A673 (cell line): ENCODE results near the gene PSMC5. TPM values are rescaled to one million over a fixed set of nuclear protein-coding genes. Genes with fewer than 3 reads are reported as not detected.

ENCODE experiments used
- BruUV-seq: library from RNA; stranded (reverse); fragments of 400-500 nt; replicated peaks from 2 replicates; lab custom pipeline; 2021; lab: Mats Ljungman, UMichigan
- CTCF ChIA-PET: fragments of 300-600 bp; sonication (Branson Sonifier 250); formaldehyde crosslinking; loops from one replicate; lab custom pipeline; 2022; ENCODE audit warnings: antibody characterized with exemption; lab: Charles Lee
- POLR2A ChIA-PET: fragments of 300-600 bp; sonication (Branson Sonifier 250); formaldehyde crosslinking; loops from one replicate; lab custom pipeline; 2022; ENCODE audit warnings: antibody characterized with exemption; ENCODE audit not compliant: low non-redundant PET; lab: Charles Lee
- DNase-seq: peaks from one replicate; pipeline ENCODE4 v3.0.0-alpha.2; 2015; ENCODE audit warnings: low spot score
- H3K27ac ChIP-seq: fragments of 200-600 bp; sonication (generic); 2 replicates; pipeline ENCODE4 v1.5.1; 2016; ENCODE audit warnings: mixed run types, low read depth, mild to moderate bottlenecking, mixed read lengths, antibody characterized with exemption, low read length; ENCODE audit not compliant: poor library complexity, severe bottlenecking
- H3K27me3 ChIP-seq: fragments of 200-600 bp; sonication (generic); replicated peaks from 2 replicates; pipeline ENCODE4 v1.6.1; 2017; ENCODE audit warnings: mixed run types, low read depth, mild to moderate bottlenecking, mixed read lengths, antibody characterized with exemption, low read length; ENCODE audit not compliant: insufficient read depth, poor library complexity
- H3K36me3 ChIP-seq: fragments of 200-600 bp; sonication (generic); 2 replicates; pipeline ENCODE4 v1.6.1; 2016; ENCODE audit warnings: mixed run types, mild to moderate bottlenecking, mixed read lengths, antibody characterized with exemption, low read length; ENCODE audit not compliant: insufficient read depth, poor library complexity, severe bottlenecking
- H3K4me1 ChIP-seq: fragments of 200-600 bp; sonication (generic); 2 replicates; pipeline ENCODE4 v1.6.1; 2017; ENCODE audit warnings: mixed run types, mild to moderate bottlenecking, mixed read lengths, antibody characterized with exemption, low read length; ENCODE audit not compliant: insufficient read depth, poor library complexity, severe bottlenecking
- H3K4me3 ChIP-seq: fragments of 200-600 bp; sonication (generic); 2 replicates; pipeline ENCODE4 v1.5.1; 2016; ENCODE audit warnings: low read depth, mixed run types, mild to moderate bottlenecking, mixed read lengths, low read length; ENCODE audit not compliant: poor library complexity, severe bottlenecking
- H3K9me3 ChIP-seq: fragments of 200-600 bp; sonication (generic); 2 replicates; pipeline ENCODE4 v1.6.1; 2016; ENCODE audit warnings: mixed run types, low read depth, mild to moderate bottlenecking, mixed read lengths, antibody characterized with exemption, low read length; ENCODE audit not compliant: poor library complexity, severe bottlenecking
- CTCF ChIP-seq: fragments of 300-800, 200-600 bp; sonication (generic); conservative IDR thresholded peaks from 2 replicates; pipeline ENCODE4 v1.5.1; 2017; ENCODE audit warnings: low read depth, mild to moderate bottlenecking, antibody characterized with exemption, low read length, moderate library complexity, mixed read lengths
- EZH2 ChIP-seq: fragments of 200-600 bp; sonication (generic); IDR thresholded peaks from 2 replicates; pipeline ENCODE4 v1.6.1; 2017; ENCODE audit warnings: borderline replicate concordance, low read depth, mild to moderate bottlenecking, mixed read lengths, antibody characterized with exemption, low read length; ENCODE audit not compliant: poor library complexity, severe bottlenecking
- intact Hi-C: fragments of 100-400 bp; cut with micrococcal nuclease; formaldehyde crosslinking; loops from one replicate; pipeline ENCODE4 v1.10.0; 2022; ENCODE audit not compliant: unreplicated experiment
- total RNA-seq: library from RNA; stranded (reverse); gene quantifications from 2 replicates; pipeline ENCODE4 v1.2.3, GENCODE V29; 2021

PSMC5 gene
- total RNA-seq, 1 experiment from 2014 or later = 302 TPM

- Histone ChIP-seq H3K27me3 (no peaks in the 10 kb centered on the region), H3K4me1 (no peaks in the 10 kb centered on the region), H3K36me3 (no peaks in the 10 kb centered on the region), H3K4me3 (no peak overlapping the region), H3K9me3 (no peaks in the 10 kb centered on the region), H3K27ac (no peak overlapping the region)
- no TSS peak for BruUV-seq
- intact Hi-C loops = no loop called here
- peak; percentile 53 for DNase-seq
- CTCF ChIA-PET = interaction anchor here (0.6 kb wide), 1 partner anchor 272 kb away, joined by 3 read pairs; no protein-coding TSS in a partner anchor
- 0 out of 2 replicates have a peak, but pooled peaks have one; percentile 29 for TF ChIP-seq CTCF
- TF ChIP-seq EZH2 = no peak
- POLR2A ChIA-PET = no interaction called here
Observed at GRCh38 chr17:63848834-63849689, 21.8 kb downstream of the PSMC5 start.

DNA sequence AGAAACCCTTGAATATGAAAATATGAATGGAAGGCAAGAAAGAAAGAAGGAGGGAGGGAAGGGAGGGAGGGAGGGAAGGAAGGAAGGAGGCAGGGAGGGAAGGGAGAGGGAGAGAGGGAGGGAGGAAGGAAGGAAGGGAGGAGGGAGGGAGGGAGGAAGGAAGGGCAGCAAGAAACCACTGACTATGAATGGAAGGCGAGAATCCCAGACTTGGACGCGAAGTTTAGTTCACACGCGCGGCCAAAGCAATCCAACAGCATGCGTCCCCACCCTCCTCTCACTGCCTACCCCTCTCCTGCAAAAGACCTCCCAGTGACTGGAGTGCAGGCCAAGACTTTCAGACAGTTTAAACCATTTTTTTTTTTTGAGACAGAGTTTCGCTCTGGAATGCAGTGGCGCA lies 23.2 kb downstream of the PSMC5 start:
- ChIA-PET CTCF (no interaction called here), POLR2A (no interaction called here)
- intact Hi-C loops = no loop called here

GRCh38 chr17:63853260-63853659 lies 26.0 kb downstream of the PSMC5 start:
- no peaks in the 10 kb centered on the region for H3K9me3 ChIP-seq
- intact Hi-C loops = no loop called here
- CTCF ChIA-PET = no interaction called here
- H3K4me1 ChIP-seq = no peaks in the 10 kb centered on the region
- no peak overlapping the region for H3K27ac ChIP-seq
- no peak for DNase-seq
- TF ChIP-seq EZH2 (no peak), CTCF (no peak)
- BruUV-seq = no TSS peak
- no peak overlapping the region for H3K4me3 ChIP-seq
- POLR2A ChIA-PET = no interaction called here
- H3K36me3 ChIP-seq = no peaks in the 10 kb centered on the region
- H3K27me3 ChIP-seq = no peaks in the 10 kb centered on the region

More for the DNA sequence above, 23.2 kb downstream of the PSMC5 start:
- Histone ChIP-seq H3K36me3 (no peaks in the 10 kb centered on the region), H3K4me3 (no peak overlapping the region), H3K9me3 (no peaks in the 10 kb centered on the region), H3K27ac (no peak overlapping the region), H3K27me3 (no peaks in the 10 kb centered on the region), H3K4me1 (no peaks in the 10 kb centered on the region)
- no peak for TF ChIP-seq CTCF
- TF ChIP-seq EZH2 = no peak
- no peak for DNase-seq
- no TSS peak for BruUV-seq
